Measurements from ENCODE around the gene GKN2.

GRCh38 chr2:68993660-68994059 lies 41.0 kb upstream of the GKN2 start:
- no peak for TF ChIP-seq CTCF (IDR thresholded peaks at IDR 0.05; ENCODE audit: low read depth, low read length, missing input control)
- no peak for TF ChIP-seq HNF4A (conservative IDR thresholded peaks at IDR 0.05)
- TF ChIP-seq EGR1 (IDR thresholded peaks at IDR 0.05; ENCODE audit: low read depth in 2 of 2), result no peak
- TF ChIP-seq, protein P1, sequence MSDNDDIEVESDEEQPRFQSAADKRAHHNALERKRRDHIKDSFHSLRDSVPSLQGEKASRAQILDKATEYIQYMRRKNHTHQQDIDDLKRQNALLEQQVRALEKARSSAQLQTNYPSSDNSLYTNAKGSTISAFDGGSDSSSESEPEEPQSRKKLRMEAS (IDR thresholded peaks at IDR 0.05), result no peak
- TF ChIP-seq, protein P2, sequence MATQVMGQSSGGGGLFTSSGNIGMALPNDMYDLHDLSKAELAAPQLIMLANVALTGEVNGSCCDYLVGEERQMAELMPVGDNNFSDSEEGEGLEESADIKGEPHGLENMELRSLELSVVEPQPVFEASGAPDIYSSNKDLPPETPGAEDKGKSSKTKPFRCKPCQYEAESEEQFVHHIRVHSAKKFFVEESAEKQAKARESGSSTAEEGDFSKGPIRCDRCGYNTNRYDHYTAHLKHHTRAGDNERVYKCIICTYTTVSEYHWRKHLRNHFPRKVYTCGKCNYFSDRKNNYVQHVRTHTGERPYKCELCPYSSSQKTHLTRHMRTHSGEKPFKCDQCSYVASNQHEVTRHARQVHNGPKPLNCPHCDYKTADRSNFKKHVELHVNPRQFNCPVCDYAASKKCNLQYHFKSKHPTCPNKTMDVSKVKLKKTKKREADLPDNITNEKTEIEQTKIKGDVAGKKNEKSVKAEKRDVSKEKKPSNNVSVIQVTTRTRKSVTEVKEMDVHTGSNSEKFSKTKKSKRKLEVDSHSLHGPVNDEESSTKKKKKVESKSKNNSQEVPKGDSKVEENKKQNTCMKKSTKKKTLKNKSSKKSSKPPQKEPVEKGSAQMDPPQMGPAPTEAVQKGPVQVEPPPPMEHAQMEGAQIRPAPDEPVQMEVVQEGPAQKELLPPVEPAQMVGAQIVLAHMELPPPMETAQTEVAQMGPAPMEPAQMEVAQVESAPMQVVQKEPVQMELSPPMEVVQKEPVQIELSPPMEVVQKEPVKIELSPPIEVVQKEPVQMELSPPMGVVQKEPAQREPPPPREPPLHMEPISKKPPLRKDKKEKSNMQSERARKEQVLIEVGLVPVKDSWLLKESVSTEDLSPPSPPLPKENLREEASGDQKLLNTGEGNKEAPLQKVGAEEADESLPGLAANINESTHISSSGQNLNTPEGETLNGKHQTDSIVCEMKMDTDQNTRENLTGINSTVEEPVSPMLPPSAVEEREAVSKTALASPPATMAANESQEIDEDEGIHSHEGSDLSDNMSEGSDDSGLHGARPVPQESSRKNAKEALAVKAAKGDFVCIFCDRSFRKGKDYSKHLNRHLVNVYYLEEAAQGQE (IDR thresholded peaks at IDR 0.05), result no peak
- TF ChIP-seq TAF1 (conservative IDR thresholded peaks at IDR 0.05), result no peak
- TF ChIP-seq FOXA1 (IDR thresholded peaks at IDR 0.05), result no peak
- TF ChIP-seq RAD21 (IDR thresholded peaks at IDR 0.05), result no peak
- no peak for TF ChIP-seq JUND (IDR thresholded peaks at IDR 0.05)
- no peak for TF ChIP-seq ATF3 (IDR thresholded peaks at IDR 0.05)
- no peak for TF ChIP-seq SP1 (IDR thresholded peaks at IDR 0.05)
- no peak for TF ChIP-seq GABPA (IDR thresholded peaks at IDR 0.05 in 1 of 2, conservative IDR thresholded peaks at IDR 0.05 in 1 of 2)
- TF ChIP-seq RXRA (IDR thresholded peaks at IDR 0.05), result no peak
